Upper lobe of left lung (tissue), 4 donors: ENCODE results near the gene CCDC54.

Experiments
- CTCF ChIP-seq, 6 experiments: fragments of 450-650 bp in 4 of 6; fragments of 200-600 bp in 2 of 6; sonication (generic) in 2 of 6; IDR thresholded peaks; one replicate each; pipeline ENCODE4 v1.5.1; 2016 to 2019; ENCODE audit warnings: antibody characterized with exemption in 6 of 6
- EP300 ChIP-seq, 4 donors: sonication (generic); formaldehyde crosslinking; IDR thresholded peaks; one replicate each; pipeline ENCODE4 v1.5.1; 2017; ENCODE audit warnings: antibody characterized with exemption in 4 of 4, control low read depth in 2 of 4
- POLR2A ChIP-seq, 4 donors: fragments of 450-650 bp; IDR thresholded peaks; one replicate each; pipeline ENCODE4 v1.5.1; 2016 to 2017; ENCODE audit warnings: antibody characterized with exemption in 4 of 4, mild to moderate bottlenecking in 2 of 4
- POLR2AphosphoS5 ChIP-seq, 2 donors: sonication (generic); formaldehyde crosslinking; IDR thresholded peaks; one replicate each; pipeline ENCODE4 v1.5.1; 2017; ENCODE audit warnings: antibody characterized with exemption in 2 of 2

GRCh38 chr3:107356706-107357105, 20.5 kb upstream of the CCDC54 start:
- TF ChIP-seq CTCF (IDR thresholded peaks at IDR 0.05) (no peak), POLR2A (IDR thresholded peaks at IDR 0.05) (no peak), POLR2AphosphoS5 (IDR thresholded peaks at IDR 0.05) (no peak), EP300 (IDR thresholded peaks at IDR 0.05) (no peak)
